Stomach (tissue), 19 donors: Measurements from ENCODE around the gene ALG9. TPM values are rescaled to one million over a fixed set of nuclear protein-coding genes. Genes with fewer than 3 reads are reported as not detected.

Experiments used
- DNase-seq, 2 donors: peaks; one replicate each; pipeline versions ENCODE4 v3.0.0 to v3.0.0-alpha.2; 2013 to 2019
- H3K27ac ChIP-seq, 5 donors: fragments of 200-600 bp in 4 of 5; sonication (generic) in 4 of 5; one replicate each; pipeline ENCODE4 v1.5.1; 2013 to 2019; ENCODE audit warnings: mild to moderate bottlenecking in 1 of 5, moderate library complexity in 1 of 5
- H3K27me3 ChIP-seq, 3 donors: fragments of 200-600 bp; sonication (generic); one replicate each; pipeline ENCODE4 v1.5.1; 2017 to 2019; ENCODE audit warnings: mixed run types in 1 of 3
- H3K36me3 ChIP-seq, 4 donors: fragments of 200-600 bp; sonication (generic); 1 replicate in 3 of 4; 2 replicates in 1 of 4; pipeline ENCODE4 v1.5.1; 2016 to 2019
- H3K4me1 ChIP-seq, 4 donors: fragments of 200-600 bp; sonication (generic); one replicate each; pipeline ENCODE4 v1.5.1; 2016 to 2019
- H3K4me3 ChIP-seq, 4 donors: fragments of 200-600 bp; sonication (generic) in 3 of 4; one replicate each; pipeline ENCODE4 v1.5.1; 2016 to 2019; ENCODE audit warnings: mild to moderate bottlenecking in 1 of 4
- H3K9me3 ChIP-seq, 4 donors: fragments of 200-600 bp; sonication (generic); one replicate each; pipeline ENCODE4 v1.5.1; 2016 to 2019
- EP300 ChIP-seq: sonication (generic); formaldehyde crosslinking; IDR thresholded peaks from one replicate; pipeline ENCODE4 v1.6.1; 2017; ENCODE audit warnings: antibody characterized with exemption
- POLR2A ChIP-seq, 4 donors: fragments of 450-650 bp; IDR thresholded peaks; one replicate each; pipeline ENCODE4 v1.6.1; 2016; ENCODE audit warnings: antibody characterized with exemption in 4 of 4, control low read depth in 2 of 4, mild to moderate bottlenecking in 1 of 4, moderate library complexity in 1 of 4
- POLR2AphosphoS5 ChIP-seq, 3 donors: sonication (generic); formaldehyde crosslinking; IDR thresholded peaks; one replicate each; pipeline ENCODE4 v1.6.1; 2016; ENCODE audit warnings: antibody characterized with exemption in 3 of 3
- WGBS, 5 donors: extraction: QIAGEN DNeasy Blood & Tissue Kit in 3 of 5; methylation state at CpG; one replicate each; pipeline versions ENCODE4 v1.1.5 to v1.1.7; 2013 to 2018; 5-methylcytosine and 5-hydroxymethylcytosine counted together
- intact Hi-C: fragments of 100-400 bp; cut with DNase I; formaldehyde crosslinking; loops from one replicate; pipeline ENCODE4 v1.15.1; 2023; ENCODE audit warnings: low total_unique reads
- long read RNA-seq, 10 donors: transcript quantifications; one replicate each; lab custom pipeline, GENCODE V29; 2026
- polyA plus RNA-seq, 3 donors: library from polyadenylated mRNA; stranded (reverse); fragments of 200-250 nt; gene quantifications; one replicate each; pipeline ENCODE4 v1.2.3, GENCODE V29; 2013
- total RNA-seq, 5 donors: library from RNA; depleted of rRNA; stranded (reverse); fragments of >200 nt; gene quantifications; one replicate each; pipeline versions ENCODE4 v1.1.0 to v1.2.3, GENCODE V29; 2014 to 2016
- TF ChIP-seq, protein P1 (sequence below), 7 experiments: fragments of 450-650 bp in 4 of 7; fragments of 200-600 bp in 3 of 7; sonication (generic) in 3 of 7; IDR thresholded peaks; one replicate each; pipeline ENCODE4 v1.5.1; 2016 to 2019; ENCODE audit warnings: antibody characterized with exemption in 7 of 7, control low read depth in 2 of 7, mild to moderate bottlenecking in 1 of 7
- donor health status: healthy with polysubstance abuse.
- donor health status: Bipolar disorder and iron deficiency.
- donor health status: healthy.

ALG9 gene, protein sequence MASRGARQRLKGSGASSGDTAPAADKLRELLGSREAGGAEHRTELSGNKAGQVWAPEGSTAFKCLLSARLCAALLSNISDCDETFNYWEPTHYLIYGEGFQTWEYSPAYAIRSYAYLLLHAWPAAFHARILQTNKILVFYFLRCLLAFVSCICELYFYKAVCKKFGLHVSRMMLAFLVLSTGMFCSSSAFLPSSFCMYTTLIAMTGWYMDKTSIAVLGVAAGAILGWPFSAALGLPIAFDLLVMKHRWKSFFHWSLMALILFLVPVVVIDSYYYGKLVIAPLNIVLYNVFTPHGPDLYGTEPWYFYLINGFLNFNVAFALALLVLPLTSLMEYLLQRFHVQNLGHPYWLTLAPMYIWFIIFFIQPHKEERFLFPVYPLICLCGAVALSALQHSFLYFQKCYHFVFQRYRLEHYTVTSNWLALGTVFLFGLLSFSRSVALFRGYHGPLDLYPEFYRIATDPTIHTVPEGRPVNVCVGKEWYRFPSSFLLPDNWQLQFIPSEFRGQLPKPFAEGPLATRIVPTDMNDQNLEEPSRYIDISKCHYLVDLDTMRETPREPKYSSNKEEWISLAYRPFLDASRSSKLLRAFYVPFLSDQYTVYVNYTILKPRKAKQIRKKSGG
- 10 to 100 TPM; 19.7 to 53.7 (median 32.4) TPM for total RNA-seq
- 10 to 100 TPM; 11.9 to 29.2 (median 13.0) TPM for polyA plus RNA-seq
- long read RNA-seq, donor 1, partial matches to known transcripts, result 0 of 1 reads
- long read RNA-seq, donor 1, other reads (novel, unspliced or antisense), result 0 of 1 reads
- long read RNA-seq, donor 2, partial matches to known transcripts, result 0 of 1 reads
- long read RNA-seq, donor 2, other reads (novel, unspliced or antisense), result 0 of 1 reads
- long read RNA-seq, donor 3, partial matches to known transcripts, result 0 of 1 reads
- long read RNA-seq, donor 3, other reads (novel, unspliced or antisense), result 0 of 1 reads
- long read RNA-seq, donor 4, result 0 reads
- long read RNA-seq, donor 5, partial matches to known transcripts, result 0 of 3 reads
- long read RNA-seq, donor 5, other reads (novel, unspliced or antisense), result 0 of 3 reads
- long read RNA-seq, donor 6, transcript ALG9-214 (15 exons, 2,028 nt), result major isoform, 5 of 8 reads
- long read RNA-seq, donor 6, partial matches to known transcripts, result 0 of 8 reads
- long read RNA-seq, donor 6, other reads (novel, unspliced or antisense), result 0 of 8 reads
- long read RNA-seq, donor 7, partial matches to known transcripts, result 0 of 3 reads
- long read RNA-seq, donor 7, other reads (novel, unspliced or antisense), result 0 of 3 reads
- long read RNA-seq, donor 8, full-length matches to known transcripts, result 5 of 5 reads
- long read RNA-seq, donor 8, partial matches to known transcripts, result 0 of 5 reads
- long read RNA-seq, donor 8, other reads (novel, unspliced or antisense), result 0 of 5 reads
- long read RNA-seq, donor 9, partial matches to known transcripts, result 0 of 3 reads
- long read RNA-seq, donor 9, other reads (novel, unspliced or antisense), result 0 of 3 reads
- long read RNA-seq, donor 10, partial matches to known transcripts, result 0 of 2 reads
- long read RNA-seq, donor 10, other reads (novel, unspliced or antisense), result 0 of 2 reads

DNA sequence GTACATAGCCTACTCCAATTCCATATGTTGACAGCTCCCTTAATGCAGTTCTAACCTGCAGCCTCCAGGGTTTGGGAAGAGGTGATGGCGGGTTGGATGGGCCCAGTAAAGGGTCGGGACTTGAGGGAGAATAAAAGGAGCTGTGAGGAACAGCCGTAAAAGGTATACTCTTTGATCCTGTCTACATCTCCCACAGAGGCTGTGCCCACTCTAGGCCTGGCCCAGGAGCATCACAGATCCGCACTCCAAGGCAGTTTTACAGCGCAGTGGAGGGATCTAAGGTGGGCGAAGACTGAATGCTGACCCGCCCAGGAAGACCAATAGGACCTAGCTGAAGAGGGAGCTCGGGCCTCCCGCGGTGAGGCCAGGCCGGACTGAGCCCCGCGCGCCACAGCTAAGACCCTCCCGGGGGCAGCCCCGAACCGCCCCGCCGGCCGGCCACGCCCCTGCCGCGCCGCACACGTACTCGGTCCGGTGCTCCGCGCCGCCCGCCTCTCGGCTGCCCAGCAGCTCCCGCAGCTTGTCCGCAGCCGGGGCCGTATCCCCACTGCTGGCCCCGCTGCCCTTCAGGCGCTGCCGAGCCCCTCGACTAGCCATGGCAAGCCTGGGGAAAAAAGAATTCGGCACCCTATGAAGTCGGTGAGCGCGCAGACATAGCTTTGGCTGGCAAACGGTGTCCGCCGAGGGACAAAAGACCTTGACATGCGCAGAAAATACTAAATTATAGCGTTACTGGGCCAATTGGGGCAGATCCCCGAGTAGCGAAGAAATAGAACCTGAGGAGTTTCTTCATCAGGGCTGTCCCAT lies at the start of gene ALG9:
TSS of gene ALG9 (minus strand) at position 696 of the 807 bp plus-strand sequence. CDS start at position 597, 99 bp downstream.
- H3K4me3 ChIP-seq, result peak within 1 kb of the TSS; percentile 73 to 97 (median 95)
- H3K27ac ChIP-seq, result peak within 1 kb of the TSS; percentile 84 to 97 (median 90)
- intact Hi-C loops, result no loop called here
- H3K36me3 ChIP-seq, result peaks cover 17 to 44% (median 37%) of the 10 kb centered on the region in 4 donors
- peaks cover 4 to 32% (median 18%) of the 10 kb centered on the region in 4 donors for H3K4me1 ChIP-seq
- no peaks in the 10 kb centered on the region for H3K9me3 ChIP-seq
- no peaks in the 10 kb centered on the region for H3K27me3 ChIP-seq
- peak; percentile 78 to 94 for DNase-seq
- WGBS, 5 donors, result 0 to 1% (median 1%) methylated on average over 11 to 51 of the region's 51 CpGs
- TF ChIP-seq POLR2AphosphoS5 (IDR thresholded peaks at IDR 0.05) (peak; percentile 36 to 87 (median 57)), POLR2A (IDR thresholded peaks at IDR 0.05) (no peak)
- TF ChIP-seq, protein P1, sequence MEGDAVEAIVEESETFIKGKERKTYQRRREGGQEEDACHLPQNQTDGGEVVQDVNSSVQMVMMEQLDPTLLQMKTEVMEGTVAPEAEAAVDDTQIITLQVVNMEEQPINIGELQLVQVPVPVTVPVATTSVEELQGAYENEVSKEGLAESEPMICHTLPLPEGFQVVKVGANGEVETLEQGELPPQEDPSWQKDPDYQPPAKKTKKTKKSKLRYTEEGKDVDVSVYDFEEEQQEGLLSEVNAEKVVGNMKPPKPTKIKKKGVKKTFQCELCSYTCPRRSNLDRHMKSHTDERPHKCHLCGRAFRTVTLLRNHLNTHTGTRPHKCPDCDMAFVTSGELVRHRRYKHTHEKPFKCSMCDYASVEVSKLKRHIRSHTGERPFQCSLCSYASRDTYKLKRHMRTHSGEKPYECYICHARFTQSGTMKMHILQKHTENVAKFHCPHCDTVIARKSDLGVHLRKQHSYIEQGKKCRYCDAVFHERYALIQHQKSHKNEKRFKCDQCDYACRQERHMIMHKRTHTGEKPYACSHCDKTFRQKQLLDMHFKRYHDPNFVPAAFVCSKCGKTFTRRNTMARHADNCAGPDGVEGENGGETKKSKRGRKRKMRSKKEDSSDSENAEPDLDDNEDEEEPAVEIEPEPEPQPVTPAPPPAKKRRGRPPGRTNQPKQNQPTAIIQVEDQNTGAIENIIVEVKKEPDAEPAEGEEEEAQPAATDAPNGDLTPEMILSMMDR (IDR thresholded peaks at IDR 0.05), result peak in 4 of 7 experiments; percentile 13 to 53 (median 18)

DNA sequence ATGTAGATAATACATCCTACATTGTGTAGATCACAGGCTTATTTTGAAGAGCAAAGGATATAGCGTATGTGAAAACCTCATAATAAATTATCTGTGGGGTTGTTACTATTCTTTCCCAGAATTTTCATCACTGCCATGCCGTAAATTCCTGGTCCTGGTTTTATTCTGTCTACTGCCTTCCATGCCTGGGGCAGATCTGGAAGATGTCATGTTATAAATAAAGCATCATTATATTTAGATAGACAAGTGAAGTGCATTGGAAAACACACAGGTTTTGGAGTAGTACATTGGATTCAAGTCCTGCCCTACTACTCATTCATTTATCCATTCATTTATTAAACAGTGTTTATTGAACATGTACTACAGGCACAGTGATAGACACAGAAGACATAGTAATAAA lies 49.5 kb upstream of the ALG9 start:
- no peak for DNase-seq
- H3K4me3 ChIP-seq, result no peak overlapping the region
- peaks cover 25 to 74% (median 48%) of the 10 kb centered on the region in 4 donors for H3K4me1 ChIP-seq
- TF ChIP-seq POLR2AphosphoS5 (IDR thresholded peaks at IDR 0.05), result no peak
- TF ChIP-seq, protein P1 (IDR thresholded peaks at IDR 0.05), result no peak
- TF ChIP-seq EP300, result no peak
- TF ChIP-seq POLR2A (IDR thresholded peaks at IDR 0.05), result no peak
- intact Hi-C loops, result no loop called here
- 63 to 96% (median 75%) methylated on average over 2 of the region's 2 CpGs for WGBS, 5 donors
- no peaks in the 10 kb centered on the region for H3K27me3 ChIP-seq
- peaks cover 0 to 6% (median 2%) of the 10 kb centered on the region in 4 donors for H3K36me3 ChIP-seq
- no peaks in the 10 kb centered on the region for H3K9me3 ChIP-seq
- H3K27ac ChIP-seq, result peak overlapping the region in 1 of 5 donors; percentile 91

DNA sequence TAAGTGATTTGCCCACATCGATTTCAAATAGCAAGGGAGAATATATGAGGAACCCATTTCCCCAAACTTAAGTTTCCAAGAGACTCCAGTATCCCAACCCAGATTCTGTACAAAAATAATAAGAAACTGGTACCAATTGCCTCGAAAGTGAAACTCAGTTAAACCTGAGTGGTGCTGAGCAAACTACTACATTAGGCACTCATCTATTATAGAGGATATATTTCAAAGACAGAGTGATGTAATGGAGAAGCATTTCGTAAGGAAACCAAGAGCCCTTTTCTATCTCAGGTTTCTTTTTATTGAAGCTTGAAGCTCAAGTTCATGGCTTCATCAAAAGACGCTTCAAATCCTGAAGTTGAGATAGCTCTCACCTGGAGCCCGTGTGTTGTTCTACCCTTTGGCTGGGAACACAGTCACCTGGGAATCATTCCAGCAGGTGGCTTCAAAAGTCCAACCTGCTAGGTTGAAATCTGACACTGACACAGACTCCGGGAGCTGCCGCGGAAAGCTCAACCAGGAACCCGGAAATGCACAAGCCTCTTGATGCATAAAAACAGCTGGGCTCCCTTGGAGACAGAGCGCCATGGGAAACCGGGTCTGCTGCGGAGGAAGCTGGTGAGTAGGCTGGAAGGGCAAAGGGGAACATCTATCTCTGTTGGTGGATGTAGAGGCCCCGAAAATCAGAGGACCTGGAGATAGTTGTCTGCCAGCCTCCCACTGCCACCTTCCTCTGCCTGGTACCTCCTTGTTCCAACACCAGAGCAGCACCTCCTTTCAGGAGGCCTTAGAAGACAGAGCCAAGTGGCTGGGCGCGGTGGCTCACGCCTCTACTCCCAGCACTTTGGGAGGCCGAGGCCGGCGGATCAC lies 47.2 kb upstream of the ALG9 start, which contains the start of gene C11orf52:
TSS of gene C11orf52 (plus strand) at position 524 of the 867 bp plus-strand sequence. CDS start at position 584, 60 bp downstream.
- intact Hi-C loops, result no loop called here
- WGBS, 5 donors, result 28 to 49% (median 35%) methylated on average over 13 to 19 of the region's 19 CpGs
- peak; percentile 89 to 95 for DNase-seq
- Histone ChIP-seq H3K36me3 (no peaks in the 10 kb centered on the region), H3K27ac (peak within 1 kb of the TSS; percentile 79 to 88 (median 86)), H3K4me3 (peak within 1 kb of the TSS; percentile 20 to 44 (median 33)), H3K27me3 (peaks cover 0 to 7% (median 0%) of the 10 kb centered on the region in 3 donors), H3K9me3 (no peaks in the 10 kb centered on the region), H3K4me1 (peaks cover 8 to 57% (median 34%) of the 10 kb centered on the region in 4 donors)
- TF ChIP-seq POLR2A (IDR thresholded peaks at IDR 0.05), result peak in 1 of 4 donors; percentile 43
- TF ChIP-seq EP300, result no peak
- TF ChIP-seq, protein P1 (IDR thresholded peaks at IDR 0.05), result peak in 1 of 7 experiments; percentile 7
- peak in 2 of 3 donors; percentile 81 to 83 for TF ChIP-seq POLR2AphosphoS5 (IDR thresholded peaks at IDR 0.05)
